HG03159 (cell line): ENCODE data around the gene CHAD.

ENCODE experiments used
- ATAC-seq: cut with Tn5 transposase; IDR thresholded peaks from one replicate; pipeline ENCODE4 v1.9.1; 2021; ENCODE audit warnings: mild to moderate bottlenecking, moderate library complexity; ENCODE audit not compliant: unreplicated experiment

Gene CHAD, protein sequence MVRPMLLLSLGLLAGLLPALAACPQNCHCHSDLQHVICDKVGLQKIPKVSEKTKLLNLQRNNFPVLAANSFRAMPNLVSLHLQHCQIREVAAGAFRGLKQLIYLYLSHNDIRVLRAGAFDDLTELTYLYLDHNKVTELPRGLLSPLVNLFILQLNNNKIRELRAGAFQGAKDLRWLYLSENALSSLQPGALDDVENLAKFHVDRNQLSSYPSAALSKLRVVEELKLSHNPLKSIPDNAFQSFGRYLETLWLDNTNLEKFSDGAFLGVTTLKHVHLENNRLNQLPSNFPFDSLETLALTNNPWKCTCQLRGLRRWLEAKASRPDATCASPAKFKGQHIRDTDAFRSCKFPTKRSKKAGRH

DNA sequence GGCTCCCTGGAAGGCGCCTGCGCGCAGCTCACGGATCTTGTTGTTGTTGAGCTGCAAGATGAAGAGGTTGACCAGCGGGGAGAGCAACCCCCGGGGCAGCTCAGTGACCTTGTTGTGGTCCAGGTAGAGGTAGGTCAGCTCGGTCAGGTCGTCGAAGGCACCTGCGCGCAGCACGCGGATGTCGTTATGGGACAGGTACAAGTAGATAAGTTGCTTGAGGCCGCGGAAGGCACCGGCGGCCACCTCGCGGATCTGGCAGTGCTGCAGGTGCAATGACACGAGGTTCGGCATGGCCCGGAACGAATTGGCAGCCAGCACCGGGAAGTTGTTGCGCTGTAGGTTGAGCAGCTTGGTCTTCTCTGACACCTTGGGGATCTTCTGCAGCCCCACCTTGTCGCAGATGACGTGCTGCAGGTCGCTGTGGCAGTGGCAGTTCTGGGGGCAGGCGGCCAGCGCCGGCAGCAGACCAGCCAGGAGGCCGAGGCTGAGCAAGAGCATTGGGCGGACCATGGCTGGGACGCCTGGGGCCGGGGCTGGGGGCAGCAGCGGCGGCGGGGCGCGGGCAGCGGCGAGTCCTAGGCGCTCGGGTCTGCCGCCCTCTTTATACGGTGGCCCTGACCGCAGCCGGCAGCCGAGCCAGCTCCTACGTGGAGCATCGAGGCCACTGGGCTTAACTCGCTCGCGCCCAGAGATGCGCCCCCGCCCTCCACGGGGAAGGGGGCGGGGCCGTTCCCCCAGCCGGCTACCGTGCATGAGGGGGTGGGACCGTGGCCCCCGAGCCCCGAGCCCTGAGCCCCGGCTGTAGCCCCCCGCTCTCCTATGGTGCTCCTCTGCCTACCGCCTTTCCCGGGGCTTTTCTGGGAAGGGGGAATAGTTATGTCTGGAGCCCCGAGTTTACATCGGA, at the start of gene CHAD:
Gene CHAD (minus strand): TSS at position 577 of the 904 bp plus-strand sequence. CDS start 67 bp downstream, at position 510.
- no peak for ATAC-seq

DNA sequence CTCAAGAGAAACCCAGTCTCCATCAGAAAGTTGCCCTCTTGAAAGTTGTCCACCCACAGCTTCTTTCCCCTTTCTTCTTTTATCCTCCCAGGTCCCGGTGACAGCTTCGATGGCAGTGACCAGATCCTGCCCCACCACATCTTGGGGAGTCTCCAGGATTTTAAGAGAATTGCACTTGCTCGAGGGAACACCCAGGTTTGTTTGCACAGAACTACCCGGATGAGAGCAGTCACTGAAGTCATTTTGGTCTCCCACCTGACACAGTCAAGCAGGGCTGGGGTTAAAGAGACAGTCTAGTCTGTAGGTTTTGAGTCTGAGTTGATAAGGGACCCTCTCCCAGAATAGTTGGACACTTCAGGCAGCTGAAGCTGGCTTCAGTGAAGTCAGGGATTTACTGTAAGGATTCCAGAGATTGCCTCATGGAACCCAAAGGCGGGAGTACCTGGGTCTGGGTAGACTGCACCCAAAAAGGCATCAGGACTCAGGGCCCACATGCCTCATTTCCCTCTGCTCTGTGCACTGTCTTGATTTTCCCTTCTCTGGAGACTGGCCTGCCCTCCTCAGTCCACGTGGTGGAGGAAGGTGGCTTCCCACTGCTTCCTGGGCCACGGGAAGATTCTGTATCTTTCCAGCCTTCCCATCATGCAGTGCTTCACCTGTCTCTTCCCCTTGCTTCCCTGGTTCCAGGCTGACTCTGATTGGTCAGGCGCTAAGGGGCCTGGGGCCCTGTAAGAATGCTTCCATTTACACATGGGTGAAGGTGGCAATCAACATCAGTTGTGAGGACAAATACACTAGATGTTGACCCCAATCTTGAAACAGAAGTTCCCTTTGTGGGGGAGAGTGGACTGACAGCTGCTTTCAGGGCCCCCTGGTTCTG, 49.1 kb upstream of the CHAD start:
- ATAC-seq, result no peak

DNA sequence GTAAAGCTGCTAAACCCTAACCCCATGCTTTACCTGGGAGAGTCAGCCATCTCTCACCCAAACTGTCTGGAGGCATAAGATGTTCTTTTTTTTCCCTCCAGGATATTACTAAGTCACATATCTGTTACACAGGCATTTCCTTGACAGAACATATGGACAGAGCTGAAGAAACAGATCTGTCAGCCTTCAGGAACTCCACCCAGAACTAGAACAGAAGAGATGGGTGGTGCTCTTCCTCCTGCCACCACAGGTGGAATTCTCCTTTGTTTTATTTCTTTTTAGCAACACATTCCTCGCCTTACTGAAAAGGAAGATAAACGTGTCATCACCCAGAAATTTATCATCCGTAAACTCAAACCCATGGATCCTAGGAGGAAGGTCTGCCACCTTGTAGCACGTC, 48.3 kb upstream of the CHAD start:
- ATAC-seq, result no peak

DNA sequence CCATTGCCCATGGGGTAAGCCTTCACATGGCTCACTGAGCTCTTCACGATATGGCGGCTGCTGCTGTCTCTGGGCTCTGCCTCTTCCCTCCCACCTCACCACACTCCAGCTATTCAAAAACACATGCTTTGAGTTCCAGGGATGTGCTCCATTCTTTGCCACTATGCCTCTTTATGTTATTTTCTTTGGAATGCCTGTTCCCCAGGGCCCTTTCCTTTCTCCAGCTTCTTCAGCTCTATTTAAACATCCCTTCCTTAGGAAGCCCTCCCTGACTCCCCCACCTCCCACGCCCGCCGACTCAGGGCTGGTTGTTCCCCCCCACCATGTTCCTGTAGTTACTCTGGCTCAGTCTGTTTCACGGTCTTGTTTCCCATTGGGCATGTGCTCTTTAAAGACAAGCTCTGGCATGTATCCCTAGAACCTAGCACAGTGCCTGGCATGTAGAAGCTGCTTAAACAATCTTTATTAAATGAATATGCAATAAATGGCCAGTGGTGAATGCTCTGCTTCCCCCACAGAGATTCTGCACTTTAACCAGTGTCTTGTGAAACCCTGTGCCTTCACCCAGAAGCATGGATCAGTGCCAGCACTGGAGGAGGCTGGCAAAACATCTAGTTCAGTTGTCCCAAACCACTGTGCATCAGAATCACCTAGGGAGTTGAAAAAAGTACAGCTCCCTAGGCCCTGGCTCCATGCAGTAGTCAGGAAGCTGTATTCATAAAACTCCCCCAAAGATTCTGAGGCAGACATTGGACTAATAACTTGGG, 46.4 kb upstream of the CHAD start:
- no peak for ATAC-seq

DNA sequence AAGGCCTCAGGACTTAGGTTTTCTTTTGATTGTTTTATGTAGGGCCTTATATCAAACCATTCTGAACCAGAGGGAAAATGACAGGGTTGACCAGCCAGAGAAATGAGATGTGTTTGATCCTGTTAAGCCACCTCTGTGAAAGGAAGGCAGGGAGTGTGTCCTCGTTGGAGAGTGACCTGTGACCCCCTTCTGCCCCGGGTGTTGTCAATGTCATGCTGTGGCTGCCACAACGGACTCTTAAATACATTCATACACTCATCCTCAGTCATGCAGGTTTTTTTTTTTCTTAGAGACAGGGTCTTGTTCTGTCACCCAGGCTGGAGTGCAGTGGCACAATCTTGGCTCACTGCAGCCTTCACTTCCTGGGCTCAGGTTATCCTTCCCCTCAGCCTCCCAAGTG, 45.7 kb upstream of the CHAD start:
- ATAC-seq, result no peak

DNA sequence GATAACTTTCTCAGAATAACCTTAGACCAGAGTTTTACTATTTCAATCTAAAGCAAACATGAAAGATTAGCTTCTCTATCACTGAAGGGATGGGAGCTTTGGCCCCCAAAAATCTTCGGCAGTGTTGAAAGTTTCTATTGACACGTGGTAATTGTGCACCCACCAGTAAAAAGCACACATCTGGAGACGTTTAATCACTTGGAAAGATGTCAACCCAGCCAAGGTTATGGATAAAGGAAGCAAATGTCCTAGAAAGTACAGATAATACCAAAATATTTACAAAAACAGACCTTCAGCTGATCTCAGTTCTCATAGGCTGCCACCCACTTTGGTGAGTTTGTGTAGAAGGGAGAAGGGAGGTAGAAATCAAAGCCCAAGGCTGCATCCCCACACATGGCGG, 44.8 kb upstream of the CHAD start:
- no peak for ATAC-seq

DNA sequence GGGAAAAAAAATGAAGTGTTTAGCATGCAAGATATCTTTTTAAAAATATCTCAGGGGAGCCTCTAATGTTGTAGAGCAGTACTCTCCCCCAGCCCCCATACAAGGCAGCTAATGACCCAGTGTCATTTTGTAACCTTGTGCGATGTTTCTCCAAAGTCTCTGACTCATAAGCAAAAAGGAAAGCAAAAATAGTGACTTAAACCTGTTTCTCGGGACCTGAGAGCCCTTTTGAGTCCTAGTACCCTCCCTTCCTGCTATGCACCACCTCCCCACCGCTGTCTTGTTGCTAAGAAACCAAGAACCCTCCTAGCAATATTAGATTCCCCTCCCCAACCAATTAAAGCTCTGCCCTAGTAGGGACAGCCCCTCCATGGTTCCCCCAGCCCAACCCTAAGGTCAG, 42.4 kb upstream of the CHAD start:
- peak; percentile 80 for ATAC-seq

DNA sequence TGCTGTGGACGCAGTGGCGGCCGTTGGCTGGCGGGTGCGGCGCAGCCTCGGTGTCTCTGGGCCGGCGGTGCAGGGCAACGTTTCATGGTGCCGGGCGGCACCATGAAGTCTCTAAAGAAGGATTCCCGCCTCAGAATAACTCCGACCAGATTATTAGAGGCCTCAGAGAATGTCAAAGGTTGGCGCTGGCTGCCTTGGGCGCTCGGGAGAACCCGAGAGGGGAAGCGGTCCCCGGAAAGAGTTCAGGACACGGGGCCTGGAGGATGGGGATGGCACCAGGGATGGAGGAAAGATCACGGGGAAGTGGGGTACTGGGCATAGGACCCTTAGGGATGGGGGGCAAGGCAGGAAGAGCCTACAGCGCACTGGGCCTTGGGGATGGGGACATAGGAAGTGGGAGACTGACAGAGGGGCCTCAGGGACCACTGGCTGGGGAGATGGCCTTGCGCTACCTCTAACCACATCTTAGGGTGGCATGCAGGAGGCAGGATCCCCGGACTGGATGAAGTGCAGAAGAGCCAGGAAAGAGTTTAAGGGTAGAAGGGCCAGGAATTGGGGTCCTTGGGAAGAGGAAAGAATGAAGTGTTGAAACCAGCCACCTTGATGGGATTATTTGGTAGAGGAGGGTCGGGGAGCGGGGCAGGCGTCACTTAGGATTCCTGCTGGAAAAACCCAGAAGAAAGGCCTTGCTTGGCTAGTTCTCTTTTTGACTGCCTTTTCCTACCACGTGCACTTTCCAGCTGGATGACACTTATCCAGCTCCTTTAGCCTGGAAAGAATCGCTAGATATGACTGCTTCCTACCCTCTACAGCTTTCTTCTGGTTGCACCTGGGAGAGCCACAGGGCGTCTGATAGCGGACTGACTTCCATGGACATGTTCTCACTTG, 40.1 kb upstream of the CHAD start:
- no peak for ATAC-seq

DNA sequence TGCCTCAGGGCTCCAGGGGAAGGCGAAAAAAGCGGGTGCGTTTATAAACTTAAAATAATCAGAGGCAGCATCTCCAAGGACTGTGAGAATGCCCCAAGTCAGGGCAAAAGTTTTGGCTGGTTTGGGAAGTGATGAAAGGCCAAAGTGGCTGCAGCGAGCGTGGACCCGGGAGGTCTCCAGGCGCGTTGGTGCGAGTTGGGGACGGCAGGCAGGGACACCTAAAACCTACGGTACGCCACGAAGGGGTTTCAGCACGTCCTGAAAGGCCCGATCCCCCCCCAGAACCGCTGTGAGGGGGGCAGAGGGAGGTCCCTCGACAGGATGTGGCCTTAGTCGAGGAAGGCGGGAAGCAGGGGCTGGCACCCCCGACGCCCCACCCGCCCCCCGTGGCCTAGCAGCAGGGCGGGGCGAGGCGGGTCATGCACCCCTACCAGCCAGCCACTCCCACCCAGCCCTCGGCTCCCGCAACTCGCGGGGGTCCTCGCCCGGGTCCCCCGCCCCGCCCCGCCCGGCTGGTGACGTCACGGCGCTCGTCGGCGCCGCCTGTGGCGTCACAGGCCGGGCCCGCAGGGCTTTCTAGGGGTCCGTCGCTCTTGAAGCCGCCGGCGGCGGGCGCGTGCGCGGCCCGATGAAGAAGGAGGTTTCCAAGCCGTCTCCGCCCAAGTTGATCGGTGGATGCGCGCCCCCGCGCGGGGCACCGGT, 39.3 kb upstream of the CHAD start, which contains the start of gene MYCBPAP:
Gene MYCBPAP (plus strand): TSS at position 569 of the 702 bp plus-strand sequence. CDS start 236 bp downstream, outside the sequence.
- ATAC-seq, result no peak

DNA sequence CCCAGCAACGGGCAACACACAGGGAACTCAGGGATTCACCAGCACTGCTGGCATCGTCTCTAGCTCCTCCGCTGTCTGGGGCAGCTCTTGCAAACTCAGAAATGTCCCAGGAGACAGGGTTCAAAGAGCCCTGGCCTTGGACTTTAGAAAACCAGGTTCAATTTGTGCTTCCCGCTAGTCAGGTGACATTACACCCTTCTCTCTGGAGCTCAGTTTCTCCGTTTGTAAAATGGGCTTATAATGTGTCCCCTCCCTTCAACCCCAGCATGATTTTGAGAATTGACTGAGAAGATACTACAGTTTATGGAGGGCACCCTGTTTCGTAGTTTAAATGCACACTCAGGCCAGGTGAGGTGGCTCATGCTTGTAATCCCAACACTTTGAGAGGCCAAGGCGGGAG, 37.6 kb upstream of the CHAD start:
- ATAC-seq, result no peak

DNA sequence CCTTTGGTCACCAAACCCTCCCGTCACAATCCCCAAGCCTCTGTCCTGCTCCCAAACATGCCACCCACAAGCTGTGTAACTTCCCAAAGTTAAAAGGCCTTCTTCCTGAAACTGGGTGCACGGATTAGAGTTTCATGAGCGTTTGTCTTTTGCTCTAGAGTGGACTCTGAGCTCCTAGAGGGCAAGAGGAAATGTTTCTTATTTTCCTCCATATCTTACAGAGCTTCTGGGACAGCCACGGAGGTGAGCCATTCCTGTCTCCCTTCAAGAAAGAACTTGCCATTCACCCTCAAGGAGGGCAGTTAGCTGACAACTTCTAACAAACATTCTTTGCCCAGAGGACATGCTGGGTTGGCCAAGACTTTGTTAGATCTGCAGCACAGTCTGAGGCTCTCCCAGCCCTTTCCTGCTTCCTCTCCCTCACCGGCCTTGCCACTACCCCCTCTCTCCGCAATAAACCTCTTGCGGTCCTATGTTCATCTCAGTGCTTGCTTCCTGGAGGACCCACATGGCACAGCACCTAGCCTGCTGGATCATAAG, 37.0 kb upstream of the CHAD start:
- no peak for ATAC-seq

DNA sequence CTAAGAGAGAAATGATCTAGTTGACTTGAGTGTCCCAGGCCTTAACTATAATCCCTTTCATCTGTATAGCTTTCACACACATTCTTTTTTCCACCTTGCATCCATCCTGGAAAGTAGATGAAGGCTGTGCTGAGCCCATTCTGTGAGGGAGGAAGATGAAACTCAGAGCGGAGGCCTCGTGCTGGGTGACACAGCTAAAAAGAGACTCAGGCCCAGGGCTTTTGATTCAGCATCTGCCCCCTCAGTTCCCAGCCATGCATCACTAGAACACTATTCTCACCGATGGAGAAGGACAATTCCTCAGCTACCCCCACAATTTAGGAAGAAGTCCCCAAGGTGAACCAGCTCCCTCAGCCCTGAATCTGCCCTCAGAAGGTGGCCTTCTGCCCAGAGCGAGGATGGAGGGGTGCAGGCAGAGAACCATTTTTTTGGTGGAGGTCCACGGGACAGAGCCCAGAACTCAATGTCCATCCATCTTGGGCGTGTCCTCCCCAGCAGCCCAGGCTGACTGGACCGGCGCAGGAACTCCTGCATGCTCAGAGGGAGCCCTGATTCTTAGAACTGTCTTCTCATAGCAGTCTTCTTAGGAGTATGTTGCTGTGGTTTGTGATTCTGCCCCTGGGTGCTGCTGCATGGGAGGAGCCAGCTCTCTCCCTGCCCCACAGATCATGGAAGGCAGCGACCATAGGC, 33.8 kb upstream of the CHAD start:
- no peak for ATAC-seq

DNA sequence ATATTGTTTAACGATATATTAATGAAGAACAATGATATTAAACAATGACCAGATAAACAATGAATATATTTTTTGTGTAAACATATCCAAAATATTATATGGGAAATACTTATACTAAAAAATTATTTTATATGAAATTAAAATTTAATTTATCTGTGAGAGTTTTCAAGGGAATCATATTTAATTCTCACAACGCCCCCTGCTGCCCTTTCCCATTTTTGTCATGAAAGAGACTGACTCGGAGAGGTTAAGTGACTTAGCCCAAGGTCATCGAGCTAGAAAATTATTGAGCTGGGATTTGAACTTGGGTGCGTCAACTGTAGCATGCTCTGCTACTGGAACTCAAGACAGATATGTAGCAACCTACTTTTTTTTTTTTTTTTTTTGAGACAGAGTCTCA, 32.4 kb upstream of the CHAD start:
- ATAC-seq, result no peak

DNA sequence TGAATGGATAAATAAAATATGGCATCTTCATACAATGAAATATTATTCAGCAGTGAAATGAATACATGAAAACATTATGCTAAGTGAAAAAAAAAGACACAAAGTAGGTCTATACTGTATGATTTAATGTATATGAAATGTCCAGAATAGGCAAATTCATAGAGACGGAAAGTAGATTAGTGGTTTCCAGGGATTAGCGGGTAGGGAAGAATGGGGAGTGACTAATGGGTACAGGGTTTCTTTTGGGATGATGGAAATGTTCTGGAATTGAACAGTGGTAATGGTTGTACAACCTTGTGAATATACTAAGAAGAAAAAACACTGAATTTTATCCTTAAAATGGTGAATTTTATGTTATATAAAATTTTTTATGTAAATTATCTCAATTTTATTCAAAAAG, 31.0 kb upstream of the CHAD start:
- ATAC-seq, result no peak

DNA sequence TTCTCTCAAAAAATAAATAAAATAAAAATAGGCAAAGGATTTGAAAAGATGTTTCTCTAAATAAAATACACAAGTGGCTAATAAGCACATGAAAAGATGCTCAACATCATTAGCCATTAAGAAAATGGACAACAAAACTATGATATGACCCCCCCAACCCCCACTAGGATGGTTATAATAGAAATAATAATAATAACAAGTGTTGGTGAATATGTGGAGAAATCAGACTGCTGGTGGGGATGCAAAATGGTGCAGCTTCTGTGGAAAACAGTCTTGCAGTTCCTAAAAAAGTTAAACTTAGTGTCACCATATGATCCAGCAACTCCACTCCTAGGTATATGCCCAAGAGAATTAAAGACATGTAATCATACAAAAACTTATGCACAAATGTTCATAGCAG, 30.6 kb upstream of the CHAD start:
- ATAC-seq, result no peak

DNA sequence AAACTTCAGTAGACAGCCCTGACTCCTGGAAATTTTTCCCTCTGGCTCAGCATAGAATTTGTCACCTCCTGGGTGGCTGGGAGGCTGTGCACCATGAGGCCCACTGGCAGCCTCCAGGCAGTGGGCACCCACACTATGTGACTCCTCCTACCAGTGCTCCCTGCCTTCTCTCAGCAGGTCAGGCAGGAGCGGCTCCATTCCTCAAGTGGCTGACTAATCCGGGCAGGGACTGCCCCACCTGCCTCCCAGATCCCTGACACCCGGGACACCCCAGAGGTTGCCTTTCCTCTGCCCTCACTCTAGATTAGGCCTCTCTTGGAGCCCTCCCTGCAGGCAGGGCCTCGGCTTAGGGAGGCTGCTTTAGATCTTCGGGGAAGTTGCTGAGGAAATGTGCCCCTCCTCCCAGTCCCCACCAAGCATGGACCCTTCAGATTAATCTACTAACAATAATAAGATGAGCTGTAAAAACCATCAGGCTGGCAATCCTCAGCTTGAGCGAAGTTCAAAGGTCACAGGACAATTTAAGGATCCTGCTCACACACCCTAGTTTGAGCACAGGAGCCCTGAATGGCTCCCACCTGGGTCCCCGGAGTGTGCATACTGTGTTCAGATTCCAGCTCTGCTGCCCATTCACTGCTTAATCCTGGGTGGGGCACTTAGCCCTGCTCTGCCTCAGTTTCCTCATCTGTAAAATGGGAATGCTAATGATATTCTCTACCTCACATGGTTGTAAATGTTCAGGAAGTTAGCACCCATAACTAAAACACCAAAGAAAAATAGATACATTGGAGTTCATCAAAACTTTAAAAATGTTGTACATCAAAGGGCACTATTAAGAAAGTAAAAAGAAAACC, 29.6 kb upstream of the CHAD start:
- no peak for ATAC-seq

DNA sequence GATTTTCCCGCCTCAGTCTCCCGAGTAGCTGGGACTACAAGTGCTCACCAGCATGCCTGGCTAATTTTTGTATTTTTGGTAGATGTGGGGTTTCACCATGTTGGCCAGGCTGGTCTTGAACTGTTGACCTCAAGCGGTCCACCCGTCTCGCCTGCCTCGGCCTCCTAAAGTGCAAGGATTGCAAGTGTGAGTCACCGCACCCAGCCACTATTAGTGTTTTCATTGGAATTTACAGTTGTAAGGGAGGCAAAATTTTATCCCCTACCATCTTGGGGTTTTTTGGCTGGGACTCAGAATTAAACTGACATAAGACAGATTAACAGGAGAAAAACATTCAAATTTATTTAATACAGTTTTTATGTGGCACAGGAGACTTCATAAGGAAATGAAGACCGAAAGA, 27.2 kb upstream of the CHAD start:
- ATAC-seq, result no peak
